ENCODE results near the gene REXO5.

REXO5 gene

GRCh38 chr16:20765732-20766131 lies 40.6 kb upstream of the REXO5 start:
- no peak for TF ChIP-seq CTCF (IDR thresholded peaks at IDR 0.05; ENCODE audit: low read depth, low read length)
- no peak for DNase-seq (ENCODE audit: extremely low read depth, low read depth)

- no peak for TF ChIP-seq CTCF (IDR thresholded peaks at IDR 0.05; ENCODE audit: low read depth, low read length)
- no peak for DNase-seq (ENCODE audit: extremely low read depth, low read depth)
Measured at GRCh38 chr16:20766294-20766693, 40.0 kb upstream of the REXO5 start.

- no peak for TF ChIP-seq CTCF (IDR thresholded peaks at IDR 0.05; ENCODE audit: low read depth, low read length)
Measured at GRCh38 chr16:20767577-20767976, 38.8 kb upstream of the REXO5 start.

GRCh38 chr16:20768121-20768520 lies 38.2 kb upstream of the REXO5 start:
- TF ChIP-seq CTCF (IDR thresholded peaks at IDR 0.05; ENCODE audit: low read depth, low read length), result no peak
- DNase-seq (ENCODE audit: extremely low read depth, low read depth), result no peak

More at GRCh38 chr16:20767577-20767976, 38.8 kb upstream of the REXO5 start:
- no peak for DNase-seq (ENCODE audit: extremely low read depth, low read depth)

GRCh38 chr16:20768818-20769217 lies 37.5 kb upstream of the REXO5 start:
- TF ChIP-seq CTCF (IDR thresholded peaks at IDR 0.05; ENCODE audit: low read depth, low read length), result no peak
- DNase-seq (ENCODE audit: extremely low read depth, low read depth), result no peak

GRCh38 chr16:20773679-20774078 lies 32.6 kb upstream of the REXO5 start:
- no peak for DNase-seq (ENCODE audit: extremely low read depth, low read depth)
- TF ChIP-seq CTCF (IDR thresholded peaks at IDR 0.05; ENCODE audit: low read depth, low read length), result no peak

- TF ChIP-seq CTCF (IDR thresholded peaks at IDR 0.05; ENCODE audit: low read depth, low read length), result peak; percentile 72
- DNase-seq (ENCODE audit: extremely low read depth, low read depth), result peak; percentile 19
Measured at GRCh38 chr16:20774703-20775362, 31.5 kb upstream of the REXO5 start.

All from AG09319 (cell line).